Lower leg skin (tissue), 3 donors: ENCODE measurements around the gene ZNF783.
"Not testable (repeated sequence)": the region's sequence is repeated elsewhere in the genome, so short reads cannot be mapped to it uniquely, and the experiment has no call there.

Experiments used
- POLR2A ChIP-seq, 2 donors: fragments of 450-650 bp; IDR thresholded peaks; one replicate each; pipeline ENCODE4 v1.6.1; 2016 to 2017; ENCODE audit warnings: antibody characterized with exemption in 2 of 2, mild to moderate bottlenecking in 1 of 2, moderate library complexity in 1 of 2
- TF ChIP-seq, protein P1 (sequence below), 3 donors: fragments of 450-650 bp; IDR thresholded peaks; one replicate each; pipeline ENCODE4 v1.5.1; 2016; ENCODE audit warnings: antibody characterized with exemption in 3 of 3, mild to moderate bottlenecking in 3 of 3, moderate library complexity in 2 of 3

DNA sequence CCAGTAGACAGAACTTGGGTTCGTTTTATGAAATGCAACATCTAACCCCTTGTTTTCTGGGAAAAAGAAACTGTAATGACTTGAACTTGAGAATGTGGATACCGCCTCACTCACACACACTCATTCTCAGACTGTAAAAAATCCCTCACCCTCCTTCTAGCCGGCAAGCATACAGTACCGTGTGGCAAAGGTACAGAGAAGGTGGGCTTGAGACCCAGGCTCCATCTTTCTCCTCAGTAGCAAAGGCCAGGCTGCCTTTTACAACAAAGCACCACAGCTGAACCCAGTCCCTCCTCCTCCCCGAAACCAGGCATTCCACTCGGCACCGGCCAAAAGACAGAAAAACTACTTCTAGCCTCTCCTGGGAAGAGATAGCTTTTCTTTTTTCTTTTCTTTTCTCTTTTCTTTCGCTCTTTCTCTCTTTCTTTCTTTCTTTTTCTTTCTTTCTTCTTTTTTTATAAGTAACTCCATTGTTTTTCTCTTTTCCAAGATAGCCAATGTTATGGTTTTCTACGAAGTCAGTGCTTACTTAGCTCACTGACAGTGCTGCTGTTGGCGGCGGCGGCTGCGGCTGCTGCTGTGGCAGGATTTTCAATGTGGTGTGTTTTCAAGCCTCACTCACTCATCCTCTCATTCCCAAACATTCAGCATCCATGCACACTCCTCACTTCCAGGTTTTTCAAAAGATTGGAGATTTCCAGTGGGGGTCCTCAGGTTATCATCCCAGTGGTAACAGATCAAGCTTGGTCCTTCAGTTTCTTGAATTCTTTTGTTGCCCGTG is 59.3 kb downstream of the ZNF783 start:
- TF ChIP-seq, protein P1, sequence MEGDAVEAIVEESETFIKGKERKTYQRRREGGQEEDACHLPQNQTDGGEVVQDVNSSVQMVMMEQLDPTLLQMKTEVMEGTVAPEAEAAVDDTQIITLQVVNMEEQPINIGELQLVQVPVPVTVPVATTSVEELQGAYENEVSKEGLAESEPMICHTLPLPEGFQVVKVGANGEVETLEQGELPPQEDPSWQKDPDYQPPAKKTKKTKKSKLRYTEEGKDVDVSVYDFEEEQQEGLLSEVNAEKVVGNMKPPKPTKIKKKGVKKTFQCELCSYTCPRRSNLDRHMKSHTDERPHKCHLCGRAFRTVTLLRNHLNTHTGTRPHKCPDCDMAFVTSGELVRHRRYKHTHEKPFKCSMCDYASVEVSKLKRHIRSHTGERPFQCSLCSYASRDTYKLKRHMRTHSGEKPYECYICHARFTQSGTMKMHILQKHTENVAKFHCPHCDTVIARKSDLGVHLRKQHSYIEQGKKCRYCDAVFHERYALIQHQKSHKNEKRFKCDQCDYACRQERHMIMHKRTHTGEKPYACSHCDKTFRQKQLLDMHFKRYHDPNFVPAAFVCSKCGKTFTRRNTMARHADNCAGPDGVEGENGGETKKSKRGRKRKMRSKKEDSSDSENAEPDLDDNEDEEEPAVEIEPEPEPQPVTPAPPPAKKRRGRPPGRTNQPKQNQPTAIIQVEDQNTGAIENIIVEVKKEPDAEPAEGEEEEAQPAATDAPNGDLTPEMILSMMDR (IDR thresholded peaks at IDR 0.05) = not testable (repeated sequence)
- TF ChIP-seq POLR2A (IDR thresholded peaks at IDR 0.05) = not testable (repeated sequence)
